ENCODE data around the gene ABHD17A. TPM values are rescaled to one million over a fixed set of nuclear protein-coding genes. Genes with fewer than 3 reads are reported as not detected.

ABHD17A gene
- polyA plus RNA-seq, 1 of the 3 experiments (the other 2 are of a cell fraction): 61.1 TPM

DNA sequence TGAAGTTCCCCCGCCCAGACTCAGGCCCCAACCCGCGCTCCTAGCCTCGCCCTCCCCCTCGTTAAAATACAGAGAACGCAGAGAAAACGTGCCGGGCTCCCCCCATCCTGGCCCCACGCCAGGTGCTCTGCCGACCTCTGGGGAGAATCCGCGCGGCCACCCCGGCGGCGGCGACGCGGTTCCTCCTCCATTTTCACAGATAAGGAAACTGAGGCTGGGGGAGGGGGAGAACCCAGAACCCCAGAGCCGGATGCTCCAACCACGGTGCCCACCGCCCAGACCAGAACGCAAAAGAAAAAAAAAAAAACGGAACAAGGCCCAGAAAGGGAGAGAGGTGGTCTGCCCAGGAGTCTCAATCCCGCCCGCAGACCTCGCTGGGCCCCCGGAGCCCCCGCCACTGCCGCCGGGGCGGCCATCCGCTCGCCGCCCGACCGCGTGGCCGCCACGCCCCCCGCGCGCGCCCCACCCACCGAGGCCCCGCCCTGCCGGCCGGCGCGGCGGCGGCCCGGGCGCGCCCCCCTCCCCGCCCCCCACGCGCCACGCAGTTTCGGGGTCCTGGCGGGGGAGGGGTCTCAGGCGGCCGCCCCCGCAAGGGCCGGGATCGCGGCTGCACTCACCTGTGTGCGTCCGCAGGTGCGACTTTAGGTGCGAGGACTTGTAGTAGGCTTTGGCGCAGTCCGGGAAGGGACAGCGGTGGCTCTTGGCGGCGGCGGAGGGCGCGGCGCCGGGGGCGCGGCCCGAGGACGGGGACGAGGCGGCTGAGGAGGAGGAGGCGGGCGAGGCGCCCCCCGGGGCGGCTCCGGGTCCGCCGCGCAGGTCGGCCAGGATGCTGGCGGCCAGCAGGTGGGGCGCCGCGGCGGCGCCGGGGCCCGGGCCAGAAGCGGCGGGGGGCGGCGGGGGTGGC lies 22.6 kb downstream of the ABHD17A start:
- H3K79me2 ChIP-seq (ENCODE audit: insufficient read depth): peaks cover 72% of the 10 kb centered on the region
- peak; percentile 87 for DNase-seq
- 0% methylated on average over 21 of the region's 109 CpGs for WGBS (ENCODE audit: low lambda C conversion rate)
- H3K27me3 ChIP-seq (ENCODE audit: insufficient read depth): no peaks in the 10 kb centered on the region
- no peaks in the 10 kb centered on the region for H3K36me3 ChIP-seq (replicated peaks in 1 of 2; ENCODE audit: control insufficient read depth in 1 of 2, insufficient read depth in 2 of 2, low read length in 1 of 2)
- peak; percentile 22 for TF ChIP-seq MXI1 (IDR thresholded peaks at IDR 0.05; ENCODE audit: low read depth, low read length)
- no peak for TF ChIP-seq EZH2phosphoT487 (IDR thresholded peaks at IDR 0.05; ENCODE audit: borderline replicate concordance, low read depth)
- no peak for TF ChIP-seq IRF3 (IDR thresholded peaks at IDR 0.05; ENCODE audit: low read depth, low read length)
- no peak for TF ChIP-seq TCF12 (IDR thresholded peaks at IDR 0.05)
- TF ChIP-seq SMC3 (IDR thresholded peaks at IDR 0.05; ENCODE audit: low read depth, low read length): no peak
- TF ChIP-seq ZBTB33 (IDR thresholded peaks at IDR 0.05; ENCODE audit: borderline replicate concordance, low read depth): no peak
- TF ChIP-seq, protein P1, sequence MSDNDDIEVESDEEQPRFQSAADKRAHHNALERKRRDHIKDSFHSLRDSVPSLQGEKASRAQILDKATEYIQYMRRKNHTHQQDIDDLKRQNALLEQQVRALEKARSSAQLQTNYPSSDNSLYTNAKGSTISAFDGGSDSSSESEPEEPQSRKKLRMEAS (IDR thresholded peaks at IDR 0.05; ENCODE audit: low read depth): peak; percentile 36; the same call in 1 of the 2 replicates
- TF ChIP-seq NFIC (IDR thresholded peaks at IDR 0.05; ENCODE audit: borderline replicate concordance): peak; percentile 70; the same call in 1 of the 2 replicates
- peak overlapping the region; percentile 98 for H3K4me2 ChIP-seq
- H2AFZ ChIP-seq (ENCODE audit: low read depth): no peak overlapping the region
- H3K4me3 ChIP-seq (ENCODE audit: low read depth in 2 of 2, low read length in 1 of 2): peak overlapping the region; percentile 81 to 90
- CTCF ChIA-PET: no interaction called here
- H4K20me1 ChIP-seq (ENCODE audit: insufficient read depth): peaks cover 49% of the 10 kb centered on the region
- peak overlapping the region; percentile 87 for H3K9ac ChIP-seq
- H3K4me1 ChIP-seq (ENCODE audit: control insufficient read depth in 1 of 2, insufficient read depth in 2 of 2, low read depth in 1 of 2, low read length in 1 of 2): peaks cover 22 to 44% of the 10 kb centered on the region in 2 experiments; a peak in 3 of 4 replicates
- no peaks in the 10 kb centered on the region for H3K9me2 ChIP-seq
- peak overlapping the region; percentile 67 to 86 for H3K27ac ChIP-seq (ENCODE audit: low read depth in 2 of 2, low read length in 1 of 2)
- POLR2A ChIA-PET: no interaction called here
- H3K9me3 ChIP-seq: no peaks in the 10 kb centered on the region
- peaks cover 3% of the 10 kb centered on the region for H3F3A ChIP-seq (replicated peaks; ENCODE audit: insufficient read depth)

GRCh38 chr19:1862068-1862423 lies 23.2 kb downstream of the ABHD17A start:
- peaks cover 25 to 49% of the 10 kb centered on the region in 2 experiments; a peak in 3 of 4 replicates for H3K4me1 ChIP-seq (ENCODE audit: control insufficient read depth in 1 of 2, insufficient read depth in 2 of 2, low read depth in 1 of 2, low read length in 1 of 2)
- H3K27me3 ChIP-seq (ENCODE audit: insufficient read depth): no peaks in the 10 kb centered on the region
- WGBS (ENCODE audit: low lambda C conversion rate): 8% methylated on average over 4 of the region's 21 CpGs
- peak overlapping the region; percentile 98 for H3K4me2 ChIP-seq
- H2AFZ ChIP-seq (ENCODE audit: low read depth): no peak overlapping the region
- H3K9ac ChIP-seq: peak overlapping the region; percentile 87
- ChIA-PET CTCF (no interaction called here), POLR2A (no interaction called here)
- peaks cover 3% of the 10 kb centered on the region for H3F3A ChIP-seq (replicated peaks; ENCODE audit: insufficient read depth)
- H3K27ac ChIP-seq (ENCODE audit: low read depth in 2 of 2, low read length in 1 of 2): peak overlapping the region; percentile 51 to 59; a peak in 3 of 4 replicates
- no peak for TF ChIP-seq TCF12 (IDR thresholded peaks at IDR 0.05)
- peak overlapping the region; percentile 81 to 90 for H3K4me3 ChIP-seq (ENCODE audit: low read depth in 2 of 2, low read length in 1 of 2)
- no peaks in the 10 kb centered on the region for H3K9me3 ChIP-seq
- peaks cover 76% of the 10 kb centered on the region for H3K79me2 ChIP-seq (ENCODE audit: insufficient read depth)
- DNase-seq: no peak
- H4K20me1 ChIP-seq (ENCODE audit: insufficient read depth): peaks cover 54% of the 10 kb centered on the region
- no peaks in the 10 kb centered on the region for H3K9me2 ChIP-seq
- no peaks in the 10 kb centered on the region for H3K36me3 ChIP-seq (replicated peaks in 1 of 2; ENCODE audit: control insufficient read depth in 1 of 2, insufficient read depth in 2 of 2, low read length in 1 of 2)
